Activated CD8-positive, alpha-beta T cell treated with anti-CD3 and anti-CD28 coated beads for 36 hours (primary cell): ENCODE data around the gene OR13J1. TPM values are rescaled to one million over a fixed set of nuclear protein-coding genes. Genes with fewer than 3 reads are reported as not detected.

ENCODE experiments used
- ATAC-seq: fragments of 200-7000 bp; cut with Tn5 transposase; one replicate; pipeline ENCODE4 v1.10.0; 2021; ENCODE audit warnings: mild to moderate bottlenecking, moderate library complexity
- CTCF ChIA-PET: fragments of 350-600 bp; sonication (Branson Sonifier 250); formaldehyde crosslinking; loops from one replicate; lab custom pipeline; 2021; ENCODE audit warnings: antibody characterized with exemption; lab: Charles Lee
- POLR2A ChIA-PET: fragments of 350-600 bp; sonication (Branson Sonifier 250); formaldehyde crosslinking; loops from one replicate; lab custom pipeline; 2021; ENCODE audit warnings: antibody characterized with exemption; lab: Charles Lee
- DNase-seq: peaks from one replicate; pipeline ENCODE4 v3.0.0-alpha.2; 2020
- H3K27ac Mint-ChIP-seq: one replicate; pipeline ENCODE4 v1.8.0; 2021; ENCODE audit warnings: mild to moderate bottlenecking, mixed read lengths
- H3K27me3 Mint-ChIP-seq: one replicate; pipeline ENCODE4 v1.8.0; 2021; ENCODE audit warnings: mixed read lengths
- H3K36me3 Mint-ChIP-seq: one replicate; pipeline ENCODE4 v1.8.0; 2021; ENCODE audit warnings: low read depth, mixed read lengths
- H3K4me1 Mint-ChIP-seq: one replicate; pipeline ENCODE4 v1.8.0; 2021; ENCODE audit warnings: low read depth, mixed read lengths
- H3K4me3 Mint-ChIP-seq: one replicate; pipeline ENCODE4 v1.8.0; 2021; ENCODE audit warnings: mild to moderate bottlenecking, moderate library complexity, mixed read lengths
- H3K9me3 Mint-ChIP-seq: one replicate; pipeline ENCODE4 v1.8.0; 2021; ENCODE audit warnings: mixed read lengths
- CTCF ChIP-seq: fragments of 200-600 bp; IDR thresholded peaks from one replicate; pipeline ENCODE4 v1.8.0; 2022; ENCODE audit warnings: antibody characterized with exemption, mild to moderate bottlenecking
- intact Hi-C: fragments of 100-400 bp; cut with micrococcal nuclease; formaldehyde crosslinking; loops from one replicate; pipeline ENCODE4 v1.10.0; 2022
- total RNA-seq, 2 experiments: library from RNA; stranded (reverse); gene quantifications; one replicate each; pipeline ENCODE4 v1.2.3, GENCODE V29; 2021

Gene OR13J1
- total RNA-seq, 2 experiments from 2014 or later = not detected

GRCh38 chr9:35910613-35911359 is 40.6 kb upstream of the OR13J1 start:
- CTCF ChIA-PET = interaction anchor here (0.6 to 4.5 kb wide), 26 partner anchors 8 to 121 kb away, joined by 3 to 29 read pairs (median 4); partner anchors contain the start of gene HINT2
- Mint-ChIP-seq H3K9me3 (no peaks in the 10 kb centered on the region), H3K4me3 (no peak overlapping the region), H3K27ac (peak overlapping the region; percentile 85), H3K36me3 (no peaks in the 10 kb centered on the region), H3K4me1 (peaks cover 47% of the 10 kb centered on the region), H3K27me3 (no peaks in the 10 kb centered on the region)
- POLR2A ChIA-PET = interaction anchor here (0.6 to 1.5 kb wide), 6 partner anchors 9 to 198 kb away, joined by 3 to 4 read pairs (median 4); no protein-coding TSS in a partner anchor
- intact Hi-C loops = no loop called here
- DNase-seq (peak; percentile 68), ATAC-seq (peak; percentile 75)
- TF ChIP-seq CTCF = peak; percentile 38

GRCh38 chr9:35909687-35910612 is 39.7 kb upstream of the OR13J1 start:
- Mint-ChIP-seq H3K4me1 (peaks cover 47% of the 10 kb centered on the region), H3K4me3 (no peak overlapping the region), H3K27me3 (no peaks in the 10 kb centered on the region), H3K36me3 (no peaks in the 10 kb centered on the region), H3K27ac (peak overlapping the region; percentile 44), H3K9me3 (no peaks in the 10 kb centered on the region)
- no peak for TF ChIP-seq CTCF
- DNase-seq (no peak), ATAC-seq (no peak)
- POLR2A ChIA-PET = interaction anchor here (0.6 kb wide), 2 partner anchors 27 to 29 kb away, joined by 3 to 4 read pairs; no protein-coding TSS in a partner anchor
- intact Hi-C loops = loop anchor here (5.0 kb wide), 1 partner anchor 32 kb away; no protein-coding TSS in a partner anchor
- CTCF ChIA-PET = interaction anchor here (0.6 to 4.5 kb wide), 10 partner anchors 10 to 105 kb away, joined by 3 to 29 read pairs (median 6); no protein-coding TSS in a partner anchor

GRCh38 chr9:35909274-35909673 is 39.1 kb upstream of the OR13J1 start, which contains the start of gene SPAAR:
Gene SPAAR, plus strand, starts transcription at chr9:35909490. Its CDS starts 974 bp downstream, at chr9:35910464.
- no peaks in the 10 kb centered on the region for H3K27me3 Mint-ChIP-seq
- H3K36me3 Mint-ChIP-seq = no peaks in the 10 kb centered on the region
- ATAC-seq (no peak), DNase-seq (no peak)
- no peak for TF ChIP-seq CTCF
- no peak within 1 kb of the TSS for H3K4me3 Mint-ChIP-seq
- H3K4me1 Mint-ChIP-seq = peaks cover 47% of the 10 kb centered on the region
- peak within 1 kb of the TSS; percentile 44 for H3K27ac Mint-ChIP-seq
- POLR2A ChIA-PET = no interaction called here
- no peaks in the 10 kb centered on the region for H3K9me3 Mint-ChIP-seq
- intact Hi-C loops = loop anchor here (5.0 kb wide), 1 partner anchor 33 kb away; no protein-coding TSS in a partner anchor
- CTCF ChIA-PET = interaction anchor here (1.0 to 4.5 kb wide), 2 partner anchors 27 to 35 kb away, joined by 4 to 29 read pairs; no protein-coding TSS in a partner anchor

GRCh38 chr9:35908504-35909125 is 38.4 kb upstream of the OR13J1 start:
- Mint-ChIP-seq H3K4me3 (no peak overlapping the region), H3K4me1 (peaks cover 47% of the 10 kb centered on the region), H3K27ac (no peak overlapping the region), H3K9me3 (no peaks in the 10 kb centered on the region), H3K36me3 (no peaks in the 10 kb centered on the region), H3K27me3 (no peaks in the 10 kb centered on the region)
- ChIA-PET CTCF (interaction anchor here (1.0 to 4.5 kb wide), 2 partner anchors 26 to 36 kb away, joined by 4 to 29 read pairs; no protein-coding TSS in a partner anchor), POLR2A (no interaction called here)
- intact Hi-C loops = loop anchor here (5.0 kb wide), 1 partner anchor 34 kb away; no protein-coding TSS in a partner anchor
- DNase-seq = no peak
- no peak for ATAC-seq
- TF ChIP-seq CTCF = no peak
